ENCODE data around the gene DBP.

GRCh38 chr19:48615231-48616040, 21.7 kb downstream of the DBP start:
- TF ChIP-seq CTCF (conservative IDR thresholded peaks at IDR 0.05; ENCODE audit: low read depth in 2 of 2) (no peak), EZH2 (IDR thresholded peaks at IDR 0.05; ENCODE audit: low read depth, unreplicated experiment) (no peak), ETS1 (IDR thresholded peaks at IDR 0.05) (no peak), POLR2AphosphoS5 (IDR thresholded peaks at IDR 0.05; ENCODE audit: low read depth) (no peak), CREB1 (CRISPR knock-in tag; IDR thresholded peaks at IDR 0.05; ENCODE audit: low read depth) (peak; percentile 57; the same call in 1 of the 2 replicates), EZH2phosphoT487 (IDR thresholded peaks at IDR 0.05; ENCODE audit: unreplicated experiment) (no peak)

All from GM23338 (cell line).